Measurements from ENCODE around the gene HIVEP3. TPM values are rescaled to one million over a fixed set of nuclear protein-coding genes. Genes with fewer than 3 reads are reported as not detected.

Gene HIVEP3
- total RNA-seq, 1 donor from 2014 or later: 2.9 TPM

GRCh38 chr1:41799723-41800122 lies 119.0 kb downstream of the HIVEP3 start:
- H3K36me3 ChIP-seq: no peaks in the 10 kb centered on the region
- no peaks in the 10 kb centered on the region for H3K9me3 ChIP-seq
- H3K4me3 ChIP-seq: no peak overlapping the region
- intact Hi-C loops (cut with DNase I): loop anchor here (10.0 kb wide), 1 partner anchor 225 kb away; no protein-coding TSS in a partner anchor
- H3K27me3 ChIP-seq: no peaks in the 10 kb centered on the region
- DNase-seq (ENCODE audit: extremely low spot score in 2 of 2): no peak
- TF ChIP-seq CTCF (IDR thresholded peaks at IDR 0.05) (no peak), POLR2AphosphoS5 (IDR thresholded peaks at IDR 0.05; ENCODE audit: insufficient read depth in 1 of 2, low read depth in 1 of 2) (no peak), POLR2A (IDR thresholded peaks at IDR 0.05) (no peak)
- no peak overlapping the region for H3K27ac ChIP-seq
- peaks cover 40% of the 10 kb centered on the region for H3K4me1 ChIP-seq

- DNase-seq (ENCODE audit: extremely low spot score in 2 of 2): no peak
- Histone ChIP-seq H3K27me3 (no peaks in the 10 kb centered on the region), H3K27ac (no peak overlapping the region), H3K4me1 (peaks cover 35% of the 10 kb centered on the region), H3K9me3 (no peaks in the 10 kb centered on the region), H3K4me3 (no peak overlapping the region), H3K36me3 (no peaks in the 10 kb centered on the region)
- intact Hi-C loops (cut with DNase I): no loop called here
- TF ChIP-seq CTCF (IDR thresholded peaks at IDR 0.05) (no peak), POLR2AphosphoS5 (IDR thresholded peaks at IDR 0.05; ENCODE audit: insufficient read depth in 1 of 2, low read depth in 1 of 2) (no peak), POLR2A (IDR thresholded peaks at IDR 0.05) (no peak)
Observed at GRCh38 chr1:41799205-41799604, 119.5 kb downstream of the HIVEP3 start.

GRCh38 chr1:41795205-41795762 lies 123.4 kb downstream of the HIVEP3 start:
- Histone ChIP-seq H3K36me3 (no peaks in the 10 kb centered on the region), H3K4me1 (peaks cover 8% of the 10 kb centered on the region), H3K27me3 (no peaks in the 10 kb centered on the region), H3K4me3 (no peak overlapping the region), H3K27ac (no peak overlapping the region), H3K9me3 (no peaks in the 10 kb centered on the region)
- TF ChIP-seq POLR2AphosphoS5 (IDR thresholded peaks at IDR 0.05; ENCODE audit: insufficient read depth in 1 of 2, low read depth in 1 of 2) (no peak), POLR2A (IDR thresholded peaks at IDR 0.05) (no peak), CTCF (IDR thresholded peaks at IDR 0.05) (no peak)
- DNase-seq (ENCODE audit: extremely low spot score in 2 of 2): no peak
- intact Hi-C loops (cut with DNase I): no loop called here

- Histone ChIP-seq H3K4me1 (no peaks in the 10 kb centered on the region), H3K27me3 (no peaks in the 10 kb centered on the region), H3K27ac (no peak overlapping the region), H3K4me3 (no peak overlapping the region), H3K9me3 (no peaks in the 10 kb centered on the region), H3K36me3 (no peaks in the 10 kb centered on the region)
- TF ChIP-seq POLR2A (IDR thresholded peaks at IDR 0.05) (no peak), POLR2AphosphoS5 (IDR thresholded peaks at IDR 0.05; ENCODE audit: insufficient read depth in 1 of 2, low read depth in 1 of 2) (no peak), CTCF (IDR thresholded peaks at IDR 0.05) (no peak)
- DNase-seq (ENCODE audit: extremely low spot score in 2 of 2): no peak
- intact Hi-C loops (cut with DNase I): no loop called here
Observed at GRCh38 chr1:41794031-41794430, 124.7 kb downstream of the HIVEP3 start.

GRCh38 chr1:41792485-41792770 lies 126.3 kb downstream of the HIVEP3 start:
- no peaks in the 10 kb centered on the region for H3K4me1 ChIP-seq
- DNase-seq (ENCODE audit: extremely low spot score in 2 of 2): no peak
- intact Hi-C loops (cut with DNase I): no loop called here
- H3K36me3 ChIP-seq: no peaks in the 10 kb centered on the region
- no peaks in the 10 kb centered on the region for H3K27me3 ChIP-seq
- H3K4me3 ChIP-seq: no peak overlapping the region
- H3K9me3 ChIP-seq: no peaks in the 10 kb centered on the region
- H3K27ac ChIP-seq: no peak overlapping the region
- no peak for TF ChIP-seq POLR2AphosphoS5 (IDR thresholded peaks at IDR 0.05; ENCODE audit: insufficient read depth in 1 of 2, low read depth in 1 of 2)
- TF ChIP-seq POLR2A (IDR thresholded peaks at IDR 0.05): no peak
- no peak for TF ChIP-seq CTCF (IDR thresholded peaks at IDR 0.05)
